ENCODE data around the gene NAV2. TPM values are rescaled to one million over a fixed set of nuclear protein-coding genes. Genes with fewer than 3 reads are reported as not detected.

Gene NAV2
- total and polyA plus RNA-seq, 11 donors: 7.6 to 46.5 (median 20.2) TPM

DNA sequence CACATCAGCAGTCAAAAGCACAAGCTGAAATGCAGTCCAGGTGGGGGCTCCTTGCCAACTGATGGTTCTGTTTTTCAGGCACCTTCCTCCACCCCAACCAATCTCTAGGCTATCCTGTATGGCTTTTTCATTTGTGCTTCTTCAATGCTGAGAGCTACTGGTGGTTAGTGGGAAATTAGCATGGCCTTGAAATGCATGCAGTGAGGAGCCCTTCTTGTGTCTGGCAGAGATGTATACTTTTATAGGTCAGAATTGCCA, 167.4 kb downstream of the NAV2 start:
- Histone ChIP-seq H3K9me3 (no peaks in the 10 kb centered on the region), H3K36me3 (peaks cover 0 to 41% (median 3%) of the 10 kb centered on the region in 9 donors), H3K27ac (no peak overlapping the region), H3K4me1 (peaks cover 0 to 34% (median 11%) of the 10 kb centered on the region in 12 donors), H3K4me3 (no peak overlapping the region), H3K27me3 (no peaks in the 10 kb centered on the region)
- DNase-seq (no peak), ATAC-seq (no peak)
- TF ChIP-seq POLR2A (IDR thresholded peaks at IDR 0.05): no peak
- TF ChIP-seq, protein P1, sequence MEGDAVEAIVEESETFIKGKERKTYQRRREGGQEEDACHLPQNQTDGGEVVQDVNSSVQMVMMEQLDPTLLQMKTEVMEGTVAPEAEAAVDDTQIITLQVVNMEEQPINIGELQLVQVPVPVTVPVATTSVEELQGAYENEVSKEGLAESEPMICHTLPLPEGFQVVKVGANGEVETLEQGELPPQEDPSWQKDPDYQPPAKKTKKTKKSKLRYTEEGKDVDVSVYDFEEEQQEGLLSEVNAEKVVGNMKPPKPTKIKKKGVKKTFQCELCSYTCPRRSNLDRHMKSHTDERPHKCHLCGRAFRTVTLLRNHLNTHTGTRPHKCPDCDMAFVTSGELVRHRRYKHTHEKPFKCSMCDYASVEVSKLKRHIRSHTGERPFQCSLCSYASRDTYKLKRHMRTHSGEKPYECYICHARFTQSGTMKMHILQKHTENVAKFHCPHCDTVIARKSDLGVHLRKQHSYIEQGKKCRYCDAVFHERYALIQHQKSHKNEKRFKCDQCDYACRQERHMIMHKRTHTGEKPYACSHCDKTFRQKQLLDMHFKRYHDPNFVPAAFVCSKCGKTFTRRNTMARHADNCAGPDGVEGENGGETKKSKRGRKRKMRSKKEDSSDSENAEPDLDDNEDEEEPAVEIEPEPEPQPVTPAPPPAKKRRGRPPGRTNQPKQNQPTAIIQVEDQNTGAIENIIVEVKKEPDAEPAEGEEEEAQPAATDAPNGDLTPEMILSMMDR (IDR thresholded peaks at IDR 0.05): no peak
- intact Hi-C loops (cut with DNase I): no loop called here

DNA sequence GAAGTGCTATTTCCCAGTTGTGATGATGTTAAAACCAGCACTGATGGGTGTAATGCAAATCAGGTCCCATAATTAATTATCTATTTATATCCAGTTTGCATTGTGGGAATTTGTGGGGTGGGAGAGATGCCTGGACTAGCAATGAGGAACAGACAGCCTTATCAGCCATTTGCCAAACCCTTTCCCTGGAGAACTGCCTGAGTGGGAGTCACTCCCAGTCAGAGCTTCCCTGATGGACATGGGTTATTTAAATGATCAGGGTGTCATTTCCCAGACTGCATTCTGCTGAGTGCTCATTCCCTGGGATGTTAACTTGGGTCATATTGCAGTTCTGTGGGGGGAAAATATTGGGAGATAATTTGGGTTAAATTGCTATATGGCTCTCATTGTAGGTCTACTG, 168.5 kb downstream of the NAV2 start:
- H3K9me3 ChIP-seq: no peaks in the 10 kb centered on the region
- intact Hi-C loops (cut with DNase I): no loop called here
- no peak for DNase-seq
- TF ChIP-seq, protein P1 (IDR thresholded peaks at IDR 0.05): no peak
- TF ChIP-seq POLR2A (IDR thresholded peaks at IDR 0.05): no peak
- H3K4me3 ChIP-seq: no peak overlapping the region
- H3K36me3 ChIP-seq: peaks cover 0 to 48% (median 5%) of the 10 kb centered on the region in 9 donors
- H3K4me1 ChIP-seq: peaks cover 0 to 34% (median 11%) of the 10 kb centered on the region in 12 donors
- ATAC-seq: peak in 2 of 4 donors; percentile 48 to 62
- no peaks in the 10 kb centered on the region for H3K27me3 ChIP-seq
- H3K27ac ChIP-seq: no peak overlapping the region

DNA sequence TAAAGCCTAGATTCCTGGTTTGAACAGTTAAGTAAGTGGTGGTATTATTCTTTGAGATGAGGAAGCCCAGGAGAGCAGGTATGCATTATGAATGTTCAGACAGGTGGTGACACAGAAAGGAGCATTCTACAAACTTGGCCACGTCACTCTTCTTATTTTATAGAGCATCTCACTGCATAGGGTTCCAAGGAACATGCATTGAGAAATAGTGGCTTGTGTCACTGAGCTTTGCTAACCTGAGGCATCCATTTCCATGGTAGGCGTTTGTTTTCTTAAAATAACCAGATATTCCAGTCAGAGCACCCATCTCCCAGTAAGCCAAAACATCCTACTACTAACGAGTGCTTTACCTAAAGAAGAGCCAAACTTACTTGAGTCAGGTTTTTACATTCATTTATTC, 169.7 kb downstream of the NAV2 start:
- no peak for ATAC-seq
- no peaks in the 10 kb centered on the region for H3K9me3 ChIP-seq
- H3K4me1 ChIP-seq: peaks cover 0 to 34% (median 11%) of the 10 kb centered on the region in 12 donors
- no peak for DNase-seq
- intact Hi-C loops (cut with DNase I): no loop called here
- H3K27me3 ChIP-seq: no peaks in the 10 kb centered on the region
- peaks cover 0 to 48% (median 5%) of the 10 kb centered on the region in 9 donors for H3K36me3 ChIP-seq
- no peak for TF ChIP-seq POLR2A (IDR thresholded peaks at IDR 0.05)
- WGBS, 4 donors: 91 to 98% (median 96%) methylated on average over 3 of the region's 3 CpGs
- no peak overlapping the region for H3K4me3 ChIP-seq
- no peak overlapping the region for H3K27ac ChIP-seq

DNA sequence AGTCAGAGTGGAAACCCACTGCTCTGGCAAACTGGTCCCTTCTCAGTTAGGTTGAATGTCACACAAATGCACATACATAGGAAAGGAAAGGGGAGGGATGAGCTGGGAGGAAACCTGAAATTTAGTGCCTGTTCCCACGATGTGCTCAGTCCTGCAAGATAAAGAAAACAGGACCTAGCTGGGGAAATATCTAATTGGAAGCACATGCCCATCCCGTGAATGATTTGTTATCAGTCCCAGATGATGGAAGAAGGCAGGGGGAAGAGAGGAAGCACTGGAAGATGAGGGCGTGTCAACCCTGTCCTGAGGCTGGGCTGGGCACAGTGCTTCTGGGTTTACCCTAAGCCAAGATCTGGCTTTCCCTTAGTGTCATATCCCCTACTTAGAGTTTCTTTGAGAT, 173.9 kb downstream of the NAV2 start:
- 57 to 64% (median 60%) methylated on average over 3 of the region's 3 CpGs for WGBS, 4 donors
- intact Hi-C loops (cut with DNase I): no loop called here
- H3K4me3 ChIP-seq: no peak overlapping the region
- TF ChIP-seq POLR2A (IDR thresholded peaks at IDR 0.05): no peak
- TF ChIP-seq, protein P1 (IDR thresholded peaks at IDR 0.05): no peak
- no peaks in the 10 kb centered on the region for H3K9me3 ChIP-seq
- DNase-seq (no peak), ATAC-seq (no peak)
- no peaks in the 10 kb centered on the region for H3K27me3 ChIP-seq
- H3K36me3 ChIP-seq: peaks cover 0 to 39% (median 5%) of the 10 kb centered on the region in 9 donors
- H3K27ac ChIP-seq: no peak overlapping the region
- peaks cover 0 to 16% (median 5%) of the 10 kb centered on the region in 12 donors for H3K4me1 ChIP-seq

DNA sequence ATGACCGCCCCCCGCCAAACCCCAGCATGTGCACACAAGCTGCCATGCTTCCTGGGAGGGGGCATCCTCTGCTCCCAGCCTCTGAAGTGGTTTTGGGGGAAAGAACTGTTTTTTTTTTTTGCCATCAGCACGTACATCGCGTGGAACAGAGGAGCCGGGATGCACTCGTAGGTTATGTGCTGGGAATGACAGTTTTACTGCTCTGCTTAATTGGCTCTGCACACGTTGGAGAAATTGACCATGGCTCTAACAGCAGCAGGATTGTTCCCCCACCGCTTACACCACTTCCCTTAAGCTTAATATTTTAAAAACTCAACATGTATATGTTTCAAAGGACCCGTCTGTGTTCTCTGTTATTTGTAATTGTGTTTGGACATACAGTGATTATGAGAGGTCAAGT, 175.2 kb downstream of the NAV2 start:
- TF ChIP-seq, protein P1 (IDR thresholded peaks at IDR 0.05): no peak
- no peak for TF ChIP-seq POLR2A (IDR thresholded peaks at IDR 0.05)
- intact Hi-C loops (cut with DNase I): no loop called here
- DNase-seq (no peak), ATAC-seq (no peak)
- peaks cover 0 to 20% (median 5%) of the 10 kb centered on the region in 12 donors for H3K4me1 ChIP-seq
- H3K27me3 ChIP-seq: no peaks in the 10 kb centered on the region
- WGBS, 4 donors: 95 to 97% (median 96%) methylated on average over 10 of the region's 10 CpGs
- H3K9me3 ChIP-seq: no peaks in the 10 kb centered on the region
- H3K4me3 ChIP-seq: no peak overlapping the region
- peaks cover 0 to 39% (median 3%) of the 10 kb centered on the region in 9 donors for H3K36me3 ChIP-seq
- no peak overlapping the region for H3K27ac ChIP-seq
